Thyroid gland (tissue), 4 donors: ENCODE data around the gene GBGT1.

Experiments used
- POLR2A ChIP-seq, 2 donors: fragments of 450-650 bp; IDR thresholded peaks; one replicate each; pipeline ENCODE4 v1.6.1; 2017; ENCODE audit warnings: antibody characterized with exemption in 2 of 2, mild to moderate bottlenecking in 2 of 2, moderate library complexity in 1 of 2
- TF ChIP-seq, protein P1 (sequence below), 6 experiments: fragments of 200-600 bp in 3 of 6; fragments of 450-650 bp in 3 of 6; sonication (generic) in 3 of 6; IDR thresholded peaks; one replicate each; pipeline ENCODE4 v1.5.1; 2016 to 2019; ENCODE audit warnings: antibody characterized with exemption in 6 of 6, mild to moderate bottlenecking in 2 of 6, inconsistent platforms in 1 of 6, moderate library complexity in 1 of 6

DNA sequence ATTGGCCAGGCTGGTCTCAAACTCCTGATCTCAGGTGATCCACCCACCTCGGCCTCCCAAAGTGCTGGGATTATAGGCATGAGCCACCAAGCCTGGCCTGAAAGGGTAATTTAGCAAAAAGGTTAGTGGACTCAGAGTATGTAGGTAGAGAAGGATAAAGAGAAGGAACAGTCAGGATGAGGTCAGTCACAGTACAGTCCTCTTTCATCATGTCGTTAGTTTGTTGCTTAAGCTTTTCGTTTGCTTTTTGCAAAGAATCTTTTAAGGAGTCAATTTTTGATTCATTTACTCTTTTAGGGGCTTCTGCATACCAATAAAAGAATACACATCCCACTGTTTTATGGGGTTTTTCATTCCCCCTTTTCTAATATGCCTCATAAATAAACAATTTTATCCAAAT is 17.8 kb upstream of the GBGT1 start:
- TF ChIP-seq POLR2A (IDR thresholded peaks at IDR 0.05): no peak
- TF ChIP-seq, protein P1, sequence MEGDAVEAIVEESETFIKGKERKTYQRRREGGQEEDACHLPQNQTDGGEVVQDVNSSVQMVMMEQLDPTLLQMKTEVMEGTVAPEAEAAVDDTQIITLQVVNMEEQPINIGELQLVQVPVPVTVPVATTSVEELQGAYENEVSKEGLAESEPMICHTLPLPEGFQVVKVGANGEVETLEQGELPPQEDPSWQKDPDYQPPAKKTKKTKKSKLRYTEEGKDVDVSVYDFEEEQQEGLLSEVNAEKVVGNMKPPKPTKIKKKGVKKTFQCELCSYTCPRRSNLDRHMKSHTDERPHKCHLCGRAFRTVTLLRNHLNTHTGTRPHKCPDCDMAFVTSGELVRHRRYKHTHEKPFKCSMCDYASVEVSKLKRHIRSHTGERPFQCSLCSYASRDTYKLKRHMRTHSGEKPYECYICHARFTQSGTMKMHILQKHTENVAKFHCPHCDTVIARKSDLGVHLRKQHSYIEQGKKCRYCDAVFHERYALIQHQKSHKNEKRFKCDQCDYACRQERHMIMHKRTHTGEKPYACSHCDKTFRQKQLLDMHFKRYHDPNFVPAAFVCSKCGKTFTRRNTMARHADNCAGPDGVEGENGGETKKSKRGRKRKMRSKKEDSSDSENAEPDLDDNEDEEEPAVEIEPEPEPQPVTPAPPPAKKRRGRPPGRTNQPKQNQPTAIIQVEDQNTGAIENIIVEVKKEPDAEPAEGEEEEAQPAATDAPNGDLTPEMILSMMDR (IDR thresholded peaks at IDR 0.05): no peak
